Right lobe of liver (tissue), 6 donors: ENCODE results near the gene CBX5. TPM values are rescaled to one million over a fixed set of nuclear protein-coding genes. Genes with fewer than 3 reads are reported as not detected.

Experiments
- ATAC-seq, 4 donors: fragments of 200-7000 bp; cut with Tn5 transposase; one replicate each; pipeline ENCODE4 v1.9.1; 2020; ENCODE audit warnings: mild to moderate bottlenecking in 4 of 4, moderate library complexity in 4 of 4
- DNase-seq, 3 donors: peaks; one replicate each; pipeline ENCODE4 v3.0.0-alpha.2; 2020
- H3K27ac ChIP-seq, 3 donors: fragments of 200-600 bp; one replicate each; pipeline ENCODE4 v1.8.0; 2022
- H3K27me3 ChIP-seq, 2 donors: fragments of 200-600 bp; one replicate each; pipeline ENCODE4 v1.8.0; 2022
- H3K36me3 ChIP-seq, 4 donors: fragments of 200-600 bp; sonication (generic) in 1 of 4; one replicate each; pipeline versions ENCODE4 v1.5.1 to v1.8.0; 2017 to 2022; ENCODE audit warnings: control low read depth in 1 of 4
- H3K4me1 ChIP-seq, 4 donors: fragments of 200-600 bp; sonication (generic) in 1 of 4; one replicate each; pipeline versions ENCODE4 v1.5.1 to v1.8.0; 2017 to 2022; ENCODE audit warnings: control low read depth in 1 of 4
- H3K4me3 ChIP-seq, 3 donors: fragments of 200-600 bp; one replicate each; pipeline ENCODE4 v1.8.0; 2022
- H3K9me3 ChIP-seq, 4 donors: fragments of 200-600 bp; sonication (generic) in 1 of 4; one replicate each; pipeline versions ENCODE4 v1.5.1 to v1.8.0; 2017 to 2022; ENCODE audit warnings: control low read depth in 1 of 4
- POLR2A ChIP-seq: fragments of 450-650 bp; IDR thresholded peaks from one replicate; pipeline ENCODE4 v1.6.1; 2017; ENCODE audit warnings: antibody characterized with exemption, mild to moderate bottlenecking
- WGBS: methylation state at CpG from one replicate; pipeline ENCODE4 v1.1.6; 2018; ENCODE audit warnings: low coverage, low lambda C conversion rate; ENCODE audit not compliant: insufficient coverage; ENCODE audit errors: missing lambda C conversion rate; 5-methylcytosine and 5-hydroxymethylcytosine counted together
- intact Hi-C, 2 donors: fragments of 100-400 bp; cut with DNase I; formaldehyde crosslinking; loops; one replicate each; pipeline versions ENCODE4 v1.11.2 to v1.14.1; 2022
- total RNA-seq, 6 experiments: library from RNA; depleted of rRNA in 2 of 6; stranded (reverse); fragments of >200 nt in 2 of 6; fragmentation: NEBNext Ultra II Directional in 3 of 6; extraction: Animal tissue kit (Norgen Biotek cat#: 25700) in 3 of 6; gene quantifications; one replicate each; pipeline versions ENCODE4 v1.1.0 to v1.2.4, GENCODE V29; 2016 to 2023
- TF ChIP-seq, protein P1 (sequence below), 4 donors: fragments of 200-600 bp in 3 of 4; fragments of 450-650 bp in 1 of 4; IDR thresholded peaks; one replicate each; pipeline versions ENCODE4 v1.5.1 to v1.8.0; 2016 to 2022; ENCODE audit warnings: antibody characterized with exemption in 4 of 4, mild to moderate bottlenecking in 2 of 4
- donor health status: DM: no; HTN: yes; CAD: no.
- donor health status: DM: no; HTN: no; CAD: no.
- donor health status: DM: no; HTN: no; CAD: no.
- donor health status: DM: no; HTN: yes; CAD: no.
- donor health status: DM: no; HTN: yes; CAD: no.

CBX5 gene
- total RNA-seq, 6 experiments from 2014 or later, result 14.4 to 23.7 (median 20.1) TPM

DNA sequence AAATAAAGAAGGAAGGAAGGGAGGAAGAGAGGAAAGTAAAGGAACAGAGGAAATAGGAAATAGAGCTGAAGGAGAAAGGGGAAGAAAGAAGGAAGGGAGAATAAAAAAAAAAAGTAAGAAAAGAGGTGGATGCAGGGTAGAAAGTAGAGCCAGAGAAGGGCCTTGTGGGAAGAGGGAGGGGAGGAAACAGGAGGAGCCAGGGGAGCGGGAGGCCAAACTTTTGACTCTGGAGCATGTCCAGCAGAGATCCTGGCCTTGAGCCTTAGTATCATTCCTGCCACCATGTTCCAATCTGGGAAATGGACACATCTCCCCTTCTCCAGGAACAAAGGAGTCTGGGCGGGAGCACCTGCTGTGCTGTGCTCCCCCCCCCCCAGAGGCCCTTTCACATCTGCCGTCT lies 80.0 kb downstream of the CBX5 start:
- H3K27me3 ChIP-seq, result peaks cover 0 to 9% of the 10 kb centered on the region in 2 donors

GRCh38 chr12:54199034-54199433 lies 80.9 kb downstream of the CBX5 start:
- intact Hi-C loops, result no loop called here
- Histone ChIP-seq H3K27me3 (peaks cover 0 to 9% of the 10 kb centered on the region in 2 donors), H3K4me1 (no peaks in the 10 kb centered on the region), H3K36me3 (no peaks in the 10 kb centered on the region), H3K27ac (no peak overlapping the region), H3K4me3 (no peak overlapping the region), H3K9me3 (no peaks in the 10 kb centered on the region)
- TF ChIP-seq POLR2A, result no peak
- TF ChIP-seq, protein P1, sequence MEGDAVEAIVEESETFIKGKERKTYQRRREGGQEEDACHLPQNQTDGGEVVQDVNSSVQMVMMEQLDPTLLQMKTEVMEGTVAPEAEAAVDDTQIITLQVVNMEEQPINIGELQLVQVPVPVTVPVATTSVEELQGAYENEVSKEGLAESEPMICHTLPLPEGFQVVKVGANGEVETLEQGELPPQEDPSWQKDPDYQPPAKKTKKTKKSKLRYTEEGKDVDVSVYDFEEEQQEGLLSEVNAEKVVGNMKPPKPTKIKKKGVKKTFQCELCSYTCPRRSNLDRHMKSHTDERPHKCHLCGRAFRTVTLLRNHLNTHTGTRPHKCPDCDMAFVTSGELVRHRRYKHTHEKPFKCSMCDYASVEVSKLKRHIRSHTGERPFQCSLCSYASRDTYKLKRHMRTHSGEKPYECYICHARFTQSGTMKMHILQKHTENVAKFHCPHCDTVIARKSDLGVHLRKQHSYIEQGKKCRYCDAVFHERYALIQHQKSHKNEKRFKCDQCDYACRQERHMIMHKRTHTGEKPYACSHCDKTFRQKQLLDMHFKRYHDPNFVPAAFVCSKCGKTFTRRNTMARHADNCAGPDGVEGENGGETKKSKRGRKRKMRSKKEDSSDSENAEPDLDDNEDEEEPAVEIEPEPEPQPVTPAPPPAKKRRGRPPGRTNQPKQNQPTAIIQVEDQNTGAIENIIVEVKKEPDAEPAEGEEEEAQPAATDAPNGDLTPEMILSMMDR (IDR thresholded peaks at IDR 0.05), result no peak
- ATAC-seq (no peak), DNase-seq (peak in 1 of 3 donors; percentile 7)
- 75% methylated on average over 5 of the region's 6 CpGs for whole genome bisulfite sequencing

More for the DNA sequence above, 80.0 kb downstream of the CBX5 start:
- Histone ChIP-seq H3K9me3 (no peaks in the 10 kb centered on the region), H3K4me1 (no peaks in the 10 kb centered on the region), H3K4me3 (no peak overlapping the region), H3K27ac (no peak overlapping the region), H3K36me3 (no peaks in the 10 kb centered on the region)
- ATAC-seq, result no peak
- intact Hi-C loops, result loop anchor here (5.0 to 10.0 kb wide), 2 partner anchors 165 to 193 kb away; partner anchors contain the start of genes HOXC5 (in 1 of the 2) and HOXC8 (in 1 of the 2)
- TF ChIP-seq, protein P1 (IDR thresholded peaks at IDR 0.05), result no peak
- TF ChIP-seq POLR2A, result no peak
- no peak for DNase-seq
- WGBS, result 40% methylated on average over 1 of the region's 3 CpGs

- Histone ChIP-seq H3K9me3 (no peaks in the 10 kb centered on the region), H3K36me3 (no peaks in the 10 kb centered on the region), H3K4me1 (no peaks in the 10 kb centered on the region), H3K27me3 (peaks cover 0 to 9% of the 10 kb centered on the region in 2 donors), H3K4me3 (no peak overlapping the region), H3K27ac (no peak overlapping the region)
- TF ChIP-seq POLR2A, result no peak
- TF ChIP-seq, protein P1 (IDR thresholded peaks at IDR 0.05), result no peak
- DNase-seq (no peak), ATAC-seq (no peak)
- intact Hi-C loops, result no loop called here
- WGBS, result 38% methylated on average over 8 of the region's 8 CpGs
These were observed 82.5 kb downstream of the CBX5 start for GRCh38 chr12:54197431-54197909.

GRCh38 chr12:54197010-54197409 lies 82.9 kb downstream of the CBX5 start:
- Histone ChIP-seq H3K4me3 (no peak overlapping the region), H3K4me1 (no peaks in the 10 kb centered on the region), H3K27ac (no peak overlapping the region), H3K27me3 (peaks cover 0 to 9% of the 10 kb centered on the region in 2 donors), H3K36me3 (no peaks in the 10 kb centered on the region), H3K9me3 (no peaks in the 10 kb centered on the region)
- intact Hi-C loops, result no loop called here
- 29% methylated on average over 4 of the region's 5 CpGs for WGBS
- DNase-seq, result no peak
- TF ChIP-seq POLR2A, result no peak
- TF ChIP-seq, protein P1 (IDR thresholded peaks at IDR 0.05), result no peak
- no peak for ATAC-seq
